Activated CD4-positive, alpha-beta T cell treated with anti-CD3 and anti-CD28 coated beads, Interleukin-10, Interleukin-2, amounts not matched to agents 100 ng/mL and 50 ng/mL, durations not matched to agents 16 hours and 8 hours (primary cell): ENCODE measurements around the gene RGS6.

Experiments used
- DNase-seq: peaks from one replicate; pipeline ENCODE4 v3.0.0-alpha.2; 2020

The RGS6 gene

GRCh38 chr14:72560889-72561493 lies 628.8 kb downstream of the RGS6 start:
- no peak for DNase-seq

DNA sequence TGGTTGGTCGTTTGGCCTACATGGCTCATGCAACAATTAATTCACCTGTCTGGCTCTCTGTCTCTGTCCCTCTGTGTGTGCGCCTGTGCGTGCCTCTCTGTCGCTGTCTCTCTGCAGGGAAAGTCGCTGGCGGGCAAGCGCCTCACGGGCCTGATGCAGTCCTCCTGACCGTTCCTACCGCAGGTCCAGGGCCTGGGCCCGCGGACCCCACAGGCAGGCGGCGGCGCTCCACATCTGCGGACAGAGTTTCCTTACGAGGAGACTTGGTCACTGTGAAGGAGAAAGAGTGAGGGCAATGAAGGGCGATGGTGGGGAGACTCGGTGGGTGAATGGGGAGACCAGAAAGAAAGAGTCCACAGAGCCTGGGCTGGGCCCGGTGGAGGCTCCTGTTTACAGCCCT lies 630.1 kb downstream of the RGS6 start:
- no peak for DNase-seq

DNA sequence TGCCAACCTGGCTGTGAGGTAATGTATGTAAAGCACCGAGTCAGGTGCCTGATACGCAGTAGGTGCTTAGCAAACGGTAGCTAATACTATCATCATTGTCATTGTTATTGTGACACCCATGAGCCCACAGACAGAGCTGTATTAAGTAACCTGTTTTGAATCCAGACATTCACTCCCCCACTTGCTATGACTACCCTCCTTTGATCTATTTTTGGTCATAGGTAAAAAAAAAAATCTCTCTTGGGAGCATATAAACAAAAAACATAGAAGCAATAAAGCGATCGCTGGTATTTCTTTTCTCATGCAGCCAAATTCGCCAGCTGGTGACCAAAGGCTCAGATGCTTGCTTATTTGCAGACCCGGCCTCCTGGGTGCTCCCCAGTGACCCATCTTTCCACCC lies 631.4 kb downstream of the RGS6 start:
- DNase-seq = no peak

DNA sequence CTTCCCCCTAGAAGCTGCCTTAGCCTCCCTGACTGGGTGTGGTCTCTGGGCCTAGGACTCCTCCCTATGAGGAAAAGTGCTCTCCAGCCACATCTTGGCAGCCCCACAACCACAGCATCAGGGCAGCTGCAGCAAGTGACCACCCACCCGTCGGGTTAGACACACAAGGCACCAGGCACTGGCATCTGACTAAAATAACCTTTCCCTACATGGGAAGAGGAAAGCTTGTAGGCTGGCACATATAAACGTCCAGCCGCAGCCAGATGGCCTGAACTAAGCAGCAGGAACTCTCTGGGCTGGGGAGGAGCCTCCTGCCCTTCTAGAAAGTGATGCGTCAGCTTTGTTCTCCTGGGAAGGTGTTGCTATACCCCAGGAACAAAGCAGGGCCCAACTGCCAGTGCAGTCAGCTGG lies 632.9 kb downstream of the RGS6 start:
- DNase-seq = no peak

DNA sequence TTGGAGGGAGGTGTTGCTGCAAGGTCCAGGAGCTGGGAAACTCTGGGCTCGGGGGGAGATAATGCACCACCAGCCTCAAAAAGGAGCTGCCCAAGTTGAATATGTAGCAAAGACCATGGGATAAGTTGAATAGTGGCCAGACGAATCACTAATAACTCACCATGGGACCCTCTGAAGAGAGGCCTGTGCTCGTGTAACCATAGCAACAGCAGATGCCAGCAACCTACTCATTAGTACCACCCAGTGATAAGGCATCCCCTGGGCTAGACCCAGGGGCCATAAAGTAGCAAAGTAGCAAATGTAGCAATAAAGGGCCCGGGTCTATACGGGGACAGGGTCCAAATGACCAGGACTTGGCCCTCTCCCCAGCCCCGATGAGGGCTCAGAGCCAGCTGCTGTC lies 633.7 kb downstream of the RGS6 start:
- DNase-seq = no peak

DNA sequence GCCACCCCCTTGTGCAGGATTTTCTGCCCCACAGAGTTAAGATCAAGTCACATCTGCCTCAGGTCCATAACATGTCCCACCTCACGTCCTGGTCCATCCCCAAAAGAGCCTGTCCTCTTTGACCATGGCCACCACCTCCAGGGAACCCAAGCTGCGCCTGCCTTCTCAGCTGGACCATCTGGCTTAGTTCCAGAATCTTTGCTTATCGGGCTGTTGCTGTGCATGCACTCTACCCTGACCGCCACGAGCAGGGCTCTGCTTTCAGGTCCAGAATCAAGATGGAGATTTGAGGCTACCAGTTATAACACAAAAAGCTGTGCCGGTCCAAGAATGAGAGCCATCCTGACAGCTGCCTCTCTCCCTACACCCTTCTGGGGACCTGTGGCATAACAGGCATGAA lies 635.0 kb downstream of the RGS6 start:
- no peak for DNase-seq

DNA sequence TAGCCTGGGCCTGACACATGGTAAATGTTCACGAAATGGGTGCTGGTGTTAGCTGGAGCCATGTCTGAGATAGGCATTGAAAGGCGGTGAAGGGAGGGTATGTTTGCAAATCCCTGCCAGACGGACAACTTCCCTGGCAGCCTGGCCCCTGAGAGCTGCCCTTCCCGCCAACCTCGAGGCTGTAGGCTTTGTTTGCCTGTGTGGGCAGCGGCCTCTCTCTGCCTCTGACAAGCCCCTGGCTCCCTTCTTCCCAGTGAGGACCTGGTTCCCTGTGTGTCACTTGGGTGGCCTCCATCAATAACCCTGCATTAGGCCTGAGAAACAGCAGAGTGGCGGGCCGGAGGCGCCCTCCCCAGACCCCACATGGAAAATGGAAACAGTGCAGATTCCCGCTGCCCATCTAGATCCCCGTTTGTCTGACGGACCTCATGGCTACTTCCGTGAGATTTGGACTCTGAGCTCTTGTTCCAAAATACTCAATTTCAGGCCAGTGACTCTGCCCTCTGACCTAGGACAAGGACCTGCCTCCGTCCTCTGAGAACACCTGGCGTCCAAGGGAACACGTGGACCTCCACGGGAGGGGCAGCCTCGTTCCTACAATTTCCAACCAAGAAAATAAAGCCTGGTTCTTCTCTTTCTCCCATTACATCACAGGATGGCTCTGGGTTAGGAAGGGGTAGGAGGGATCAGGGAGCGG lies 636.2 kb downstream of the RGS6 start:
- no peak for DNase-seq

DNA sequence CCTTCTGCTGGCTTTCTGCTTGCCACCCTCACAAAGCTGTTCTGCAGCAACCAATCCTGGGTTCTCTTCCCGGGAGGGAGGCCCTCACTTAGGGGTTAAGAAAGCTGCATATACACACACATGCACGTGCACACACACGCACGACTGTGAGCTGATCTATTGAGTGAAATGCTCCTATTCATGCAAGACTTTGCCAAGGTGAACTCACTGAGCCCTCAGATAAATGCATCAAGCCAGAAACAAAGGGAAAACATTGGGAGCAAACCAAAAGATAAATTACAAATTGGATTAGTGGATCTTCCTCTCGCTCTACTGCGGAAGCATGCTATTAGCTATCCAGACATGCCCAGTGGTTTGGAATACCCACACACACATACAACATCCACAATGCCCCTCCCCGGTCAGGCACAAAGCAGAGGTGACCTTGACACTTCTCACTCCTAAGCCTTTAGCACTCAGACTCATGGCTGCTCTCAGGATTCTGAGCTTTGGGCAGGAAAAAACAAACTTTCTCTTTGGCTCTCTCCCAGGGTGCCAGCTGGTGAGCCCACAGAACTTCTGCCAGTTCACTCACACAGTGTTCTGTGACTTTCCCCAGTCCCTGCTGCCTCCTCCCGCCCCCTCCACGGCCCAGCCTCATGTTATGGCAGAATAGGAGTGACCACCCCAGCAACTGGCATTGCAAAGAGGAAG lies 641.6 kb downstream of the RGS6 start:
- DNase-seq = no peak

GRCh38 chr14:72574715-72575114 lies 642.5 kb downstream of the RGS6 start:
- DNase-seq = no peak

DNA sequence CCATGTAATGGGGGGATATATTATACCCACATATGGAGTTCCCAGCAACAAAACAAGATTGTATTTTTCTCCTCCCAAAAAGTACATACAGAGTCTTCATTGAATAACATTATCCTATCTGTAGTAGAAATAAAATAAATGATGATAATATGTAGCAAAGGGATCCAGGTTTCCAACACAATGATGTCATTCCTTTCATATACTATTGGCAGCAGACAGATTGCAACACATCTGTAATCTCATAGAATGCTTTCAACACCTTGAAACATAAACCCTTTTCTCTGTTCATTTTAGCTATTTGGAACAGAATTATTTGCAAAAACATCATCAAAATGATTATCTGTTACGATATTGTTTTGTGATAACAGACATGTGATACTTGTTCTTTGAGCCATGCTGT lies 644.0 kb downstream of the RGS6 start:
- no peak for DNase-seq

GRCh38 chr14:72577521-72577920 lies 645.3 kb downstream of the RGS6 start:
- no peak for DNase-seq

GRCh38 chr14:72578514-72578913 lies 646.3 kb downstream of the RGS6 start:
- DNase-seq = no peak

DNA sequence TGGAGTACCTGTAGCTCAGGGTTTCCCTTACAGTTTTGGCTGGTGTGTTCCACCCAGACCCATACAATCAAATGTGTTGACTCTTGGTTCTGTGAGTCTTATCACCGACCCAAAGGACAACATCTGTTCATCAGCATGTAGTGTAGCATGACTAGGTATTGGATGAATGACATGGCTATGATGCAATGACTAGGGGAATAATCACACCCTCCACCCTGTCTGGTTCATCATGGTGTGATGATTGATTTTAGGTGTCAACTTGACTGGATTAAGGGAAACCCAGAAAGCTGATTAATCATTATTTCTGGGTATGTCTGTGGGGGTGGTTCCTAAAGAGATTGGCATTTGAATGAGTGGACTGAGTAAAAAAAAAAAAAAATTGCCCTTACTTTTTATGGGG lies 650.4 kb downstream of the RGS6 start:
- DNase-seq = peak; percentile 38

DNA sequence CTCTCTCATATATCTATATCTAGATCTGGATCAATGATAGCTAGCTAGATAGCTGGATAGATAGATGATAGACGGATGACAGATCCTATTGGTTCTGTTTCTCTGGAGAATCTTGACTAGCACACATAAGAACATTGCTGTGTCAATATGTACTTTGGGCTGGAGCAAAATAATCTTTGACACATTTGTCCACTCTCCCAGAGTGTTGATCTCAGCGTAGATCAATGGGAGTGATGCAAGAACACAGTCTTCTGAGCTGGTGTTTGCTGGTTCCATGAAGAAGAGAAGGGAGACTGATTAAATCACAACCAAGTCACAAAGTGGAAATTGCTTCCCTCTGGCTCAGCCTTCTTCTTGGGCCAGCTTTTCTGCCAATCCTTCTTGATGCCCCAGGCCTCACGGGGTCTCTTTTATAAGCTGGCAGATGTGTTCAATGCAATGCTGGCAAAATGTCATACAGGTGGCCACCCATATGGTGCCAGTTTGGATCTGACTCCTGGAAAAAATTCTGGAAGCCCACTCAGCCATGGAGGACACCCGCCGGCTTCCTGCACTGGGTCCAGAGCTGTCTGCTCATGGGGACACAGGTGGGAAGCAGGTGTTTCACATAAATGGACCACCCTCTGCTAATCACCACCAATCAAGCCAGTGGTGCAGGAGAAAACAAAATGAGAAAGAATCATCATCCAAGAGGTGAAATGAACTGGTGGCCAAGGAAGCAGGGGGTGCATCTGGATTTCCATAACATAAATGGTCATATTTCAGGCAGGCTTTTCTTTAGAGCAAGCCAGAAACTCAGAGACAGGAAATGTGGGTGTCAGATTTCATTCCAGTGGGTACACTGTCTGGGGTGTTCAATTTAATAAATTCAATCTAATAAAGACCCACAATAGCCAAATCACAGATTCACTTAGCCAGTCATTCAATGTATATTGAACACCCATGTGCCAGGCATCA lies 651.4 kb downstream of the RGS6 start:
- no peak for DNase-seq

DNA sequence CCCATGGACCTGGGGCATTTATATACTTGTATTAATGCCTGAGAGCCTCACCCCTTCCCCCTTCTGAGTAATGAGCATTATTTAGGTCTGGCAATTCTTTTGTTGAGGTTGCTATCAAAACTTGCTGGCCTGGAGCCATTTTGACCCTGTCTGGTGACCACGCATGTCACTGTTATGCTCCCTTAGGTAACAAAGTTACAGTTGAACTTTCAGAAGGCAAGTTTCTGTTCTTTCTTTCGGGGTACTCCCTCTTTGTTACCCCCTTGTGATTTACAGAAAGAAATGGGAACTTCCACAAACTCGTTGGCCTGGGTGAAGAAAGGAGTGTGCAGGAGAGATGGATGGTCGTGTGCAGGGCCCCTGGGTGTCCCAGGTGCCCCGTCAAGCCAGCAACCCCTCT lies 656.3 kb downstream of the RGS6 start:
- no peak for DNase-seq

DNA sequence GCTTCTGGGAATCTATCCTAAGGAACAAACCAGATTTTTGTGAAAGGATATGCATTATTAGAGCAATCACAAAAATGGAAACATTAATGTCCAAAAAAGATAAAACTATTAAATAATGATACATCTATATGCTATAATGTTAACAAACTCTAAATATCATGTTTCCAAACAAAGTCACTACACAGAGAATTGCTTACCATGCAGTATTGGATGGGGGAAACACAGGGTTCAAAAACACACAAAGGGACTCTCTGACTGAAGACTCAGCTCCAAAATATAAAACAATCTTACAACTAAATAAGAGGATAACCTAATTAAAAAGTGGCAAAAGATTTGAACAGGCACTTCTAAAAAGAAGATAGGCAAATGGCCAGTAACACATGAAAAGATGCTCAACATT lies 657.4 kb downstream of the RGS6 start:
- DNase-seq = no peak

DNA sequence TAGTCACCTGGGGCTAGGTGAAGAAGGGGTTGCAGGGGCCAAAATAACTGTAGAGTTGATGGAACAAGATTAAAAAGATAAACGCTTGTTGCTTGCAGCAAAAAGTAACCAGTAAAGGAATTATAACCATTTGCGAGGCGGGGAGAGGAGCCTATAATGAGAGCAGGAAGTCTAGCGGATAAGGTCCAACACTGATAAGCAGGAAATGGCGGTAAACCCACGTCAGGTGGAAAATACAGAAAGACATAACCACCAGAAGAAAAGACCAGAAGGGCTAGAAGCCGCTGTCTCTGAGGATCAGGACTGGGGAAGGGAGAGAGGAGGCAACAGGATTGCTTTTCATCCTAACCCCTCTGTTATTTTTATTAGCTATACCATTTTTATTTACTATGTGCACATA lies 658.3 kb downstream of the RGS6 start:
- peak; percentile 61 for DNase-seq

DNA sequence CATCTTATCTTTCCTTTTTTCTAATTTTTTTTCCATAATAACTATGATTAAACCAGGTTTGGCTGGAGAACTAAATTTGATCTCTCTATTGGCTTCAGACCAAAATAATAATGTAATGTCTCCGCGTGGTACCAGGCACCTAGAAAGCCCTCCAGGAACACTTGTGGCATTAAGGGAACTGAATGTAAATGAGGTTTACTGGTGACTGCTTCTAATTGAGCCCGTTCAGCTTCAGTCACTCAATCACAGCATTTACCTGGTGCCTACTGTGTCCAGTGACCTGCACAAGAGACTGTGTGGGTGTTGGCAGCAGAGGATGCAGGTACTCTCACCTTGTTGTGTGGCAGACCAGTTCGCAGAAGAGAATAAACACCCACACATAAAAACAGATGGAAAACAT lies 659.2 kb downstream of the RGS6 start:
- DNase-seq = no peak

DNA sequence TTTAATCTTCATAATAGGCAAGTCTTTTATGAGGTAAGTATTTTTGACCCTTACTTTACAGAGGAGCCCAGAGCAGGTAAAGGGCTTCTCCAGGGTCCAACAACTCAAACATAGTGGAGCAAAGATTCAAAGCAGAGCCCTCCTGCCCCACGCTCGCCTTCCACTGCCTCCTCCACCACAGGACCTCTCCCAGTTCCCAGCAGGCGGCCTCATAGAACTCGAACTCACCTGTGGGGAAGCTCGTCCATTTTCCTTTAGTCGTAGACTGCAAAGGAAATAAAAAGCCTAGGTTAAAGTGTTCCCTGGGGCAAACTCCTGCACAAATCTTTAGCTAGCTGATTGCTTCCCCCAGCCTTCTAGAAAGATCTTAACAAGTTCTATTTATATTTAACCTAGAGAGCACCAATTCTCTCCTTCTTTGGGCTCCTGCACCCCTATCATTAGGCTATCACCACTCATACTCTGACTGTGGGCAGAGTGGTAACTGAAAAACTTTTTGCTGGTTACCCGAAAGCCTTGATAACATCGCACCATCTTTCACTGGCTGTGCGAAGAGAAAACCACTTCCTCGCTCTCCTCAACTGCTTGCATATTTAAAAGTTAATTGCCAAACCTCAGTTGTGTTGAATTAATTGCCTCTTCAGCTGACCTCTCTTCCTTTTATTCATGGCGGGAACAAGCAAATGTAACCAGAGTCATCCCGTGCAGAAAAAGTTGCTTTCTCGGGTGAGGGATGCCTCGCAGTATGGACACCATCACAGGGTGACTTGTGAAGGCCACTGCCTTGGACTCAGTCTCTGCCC lies 662.1 kb downstream of the RGS6 start:
- peak; percentile 88 for DNase-seq

DNA sequence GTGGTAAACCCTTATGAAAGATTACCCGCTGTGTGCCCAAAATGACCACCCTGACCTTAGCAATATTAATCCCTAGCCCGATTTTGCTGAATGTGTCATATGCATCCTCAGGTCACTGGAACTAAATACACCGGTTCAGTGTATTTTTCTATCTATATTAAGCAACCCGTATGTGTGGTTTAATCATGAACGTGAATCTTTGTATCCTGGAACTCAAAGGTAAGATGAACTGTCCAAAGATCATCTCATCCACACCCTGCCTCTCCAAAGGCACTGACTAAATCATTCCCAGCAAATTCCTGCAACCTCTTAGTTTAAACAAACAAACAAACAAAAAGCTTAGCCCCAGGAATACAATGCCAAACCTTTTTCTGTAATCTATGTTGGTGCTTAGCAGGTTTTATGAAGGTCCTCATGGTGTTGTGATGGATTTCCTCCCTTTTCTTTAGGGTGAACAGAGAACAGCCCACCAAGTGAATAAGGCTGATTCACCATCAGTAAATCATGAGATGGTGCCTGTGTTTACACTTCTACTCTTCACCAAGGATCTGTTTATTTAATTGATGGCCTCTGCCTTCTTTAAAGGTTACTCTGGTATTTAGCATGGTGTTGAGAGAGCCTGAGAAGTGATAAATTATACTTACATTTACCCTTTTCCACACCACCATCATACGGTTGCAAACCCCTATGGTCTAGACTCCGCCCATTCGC lies 663.1 kb downstream of the RGS6 start:
- no peak for DNase-seq
